GM20431 (cell line): Measurements from ENCODE around the gene APBB2.
"Not testable (repeated sequence)": the region's sequence is repeated elsewhere in the genome, so short reads cannot be mapped to it uniquely, and the experiment has no call there.

ENCODE experiments used
- in situ Hi-C: fragments of 300-500 bp; cut with MseI, MboI; formaldehyde crosslinking; loops from one replicate; pipeline ENCODE4 v1.15.0; 2020; ENCODE audit warnings: low sequenced_read_pairs; ENCODE audit not compliant: unreplicated experiment

APBB2 gene

GRCh38 chr4:41164405-41164804 is 49.9 kb downstream of the APBB2 start:
- in situ Hi-C loops = no loop called here

DNA sequence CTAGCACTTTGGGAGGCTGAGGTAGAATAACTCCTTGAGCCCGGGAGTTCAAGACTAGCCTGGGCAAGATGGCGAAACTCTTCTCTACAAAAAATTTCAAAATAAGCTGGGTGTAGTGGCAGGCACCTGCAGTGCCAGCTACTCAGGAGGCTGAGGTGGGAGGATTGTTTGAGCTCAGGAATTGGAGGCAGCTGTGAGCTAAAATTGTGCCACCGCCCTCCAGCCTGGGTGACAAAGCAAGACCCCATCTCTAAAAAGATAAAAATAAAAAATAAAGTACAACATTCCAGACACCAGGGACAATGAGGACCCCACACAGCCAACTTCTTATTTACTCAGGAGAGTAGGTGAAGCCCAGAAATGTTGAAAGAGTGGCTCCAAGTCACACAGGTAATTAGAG is 53.0 kb downstream of the APBB2 start:
- in situ Hi-C loops = no loop called here

DNA sequence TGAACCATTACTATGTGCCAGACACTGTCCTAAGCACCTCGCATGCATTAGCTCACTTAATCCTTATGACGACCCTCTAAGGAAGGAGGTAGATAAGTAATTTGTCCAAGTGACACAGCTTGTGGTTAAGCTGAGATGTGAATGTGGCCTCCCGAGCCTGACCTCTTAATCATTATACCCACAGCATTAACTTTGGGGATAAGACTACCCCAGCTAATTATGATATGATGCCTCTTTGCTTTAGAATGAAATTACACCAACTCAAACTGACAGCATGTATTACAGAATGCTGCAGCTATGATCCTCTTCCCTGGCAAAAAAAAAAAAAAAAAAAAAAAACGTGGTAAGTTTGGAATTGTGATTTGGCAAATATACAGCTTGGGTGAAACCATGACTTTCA is 53.5 kb downstream of the APBB2 start:
- in situ Hi-C loops = no loop called here

GRCh38 chr4:41160012-41160789 is 54.1 kb downstream of the APBB2 start:
- in situ Hi-C loops = no loop called here

- in situ Hi-C loops = no loop called here
Observed at GRCh38 chr4:41158756-41159155, 55.6 kb downstream of the APBB2 start.

- in situ Hi-C loops = no loop called here
Observed at GRCh38 chr4:41158274-41158673, 56.1 kb downstream of the APBB2 start.

DNA sequence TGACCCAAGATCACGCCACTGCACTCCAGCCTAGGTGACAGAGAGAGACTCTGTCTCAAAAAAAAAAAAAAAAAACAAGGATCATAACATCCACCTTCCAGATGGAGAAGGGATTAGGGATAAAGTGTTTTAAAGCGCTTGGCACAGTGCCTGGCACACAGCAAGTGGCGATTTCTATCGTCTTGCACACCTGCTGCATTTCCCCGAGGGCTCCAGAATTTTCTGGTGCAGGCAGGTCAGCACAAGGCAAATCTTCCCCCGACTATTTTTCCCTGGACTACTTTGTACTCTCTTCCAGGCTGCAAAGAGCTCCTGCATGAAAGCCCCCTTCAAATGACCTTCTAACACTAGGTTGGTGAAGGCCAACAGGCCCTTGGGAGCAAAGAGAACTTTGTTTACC is 57.3 kb downstream of the APBB2 start:
- in situ Hi-C loops = no loop called here

- in situ Hi-C loops = no loop called here
Observed at GRCh38 chr4:41156574-41156973, 57.8 kb downstream of the APBB2 start.

DNA sequence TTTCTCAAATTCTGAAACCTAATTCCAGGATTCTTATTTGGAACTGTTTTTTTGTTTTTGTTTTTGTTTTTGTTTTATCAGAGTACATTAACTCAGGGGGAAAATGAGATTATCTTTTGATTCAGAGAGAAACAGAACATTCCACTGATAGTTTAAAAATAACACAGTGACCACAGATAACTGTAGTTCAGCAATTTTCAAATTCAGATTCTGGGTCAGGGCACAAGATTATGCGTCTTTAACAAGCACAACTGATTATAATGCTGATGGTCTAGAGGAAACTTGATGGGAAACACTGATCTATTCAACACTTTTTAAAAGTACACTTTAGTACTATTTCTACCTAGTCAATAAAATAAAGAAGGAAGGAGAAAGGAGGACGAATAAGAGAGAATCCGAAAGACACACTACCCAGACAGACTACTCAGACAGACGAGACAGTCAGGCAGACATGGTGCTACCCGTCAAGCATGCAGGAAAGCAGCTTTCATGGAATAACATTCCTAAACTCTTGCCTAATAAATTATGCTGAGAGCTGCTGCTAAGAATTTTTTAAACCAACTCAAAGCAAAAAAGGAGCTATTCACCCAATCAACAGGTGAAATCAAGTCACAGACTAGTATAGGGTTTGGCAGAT is 59.0 kb downstream of the APBB2 start:
- in situ Hi-C loops = no loop called here

- in situ Hi-C loops = no loop called here
Observed at GRCh38 chr4:41154814-41155177, 59.5 kb downstream of the APBB2 start.

- in situ Hi-C loops = no loop called here
Observed at GRCh38 chr4:41154010-41154813, 60.1 kb downstream of the APBB2 start.

GRCh38 chr4:41150401-41150800 is 63.9 kb downstream of the APBB2 start:
- in situ Hi-C loops = no loop called here

GRCh38 chr4:41149568-41149967 is 64.8 kb downstream of the APBB2 start:
- in situ Hi-C loops = not testable (repeated sequence)

- in situ Hi-C loops = no loop called here
Observed at GRCh38 chr4:41148931-41149330, 65.4 kb downstream of the APBB2 start.

DNA sequence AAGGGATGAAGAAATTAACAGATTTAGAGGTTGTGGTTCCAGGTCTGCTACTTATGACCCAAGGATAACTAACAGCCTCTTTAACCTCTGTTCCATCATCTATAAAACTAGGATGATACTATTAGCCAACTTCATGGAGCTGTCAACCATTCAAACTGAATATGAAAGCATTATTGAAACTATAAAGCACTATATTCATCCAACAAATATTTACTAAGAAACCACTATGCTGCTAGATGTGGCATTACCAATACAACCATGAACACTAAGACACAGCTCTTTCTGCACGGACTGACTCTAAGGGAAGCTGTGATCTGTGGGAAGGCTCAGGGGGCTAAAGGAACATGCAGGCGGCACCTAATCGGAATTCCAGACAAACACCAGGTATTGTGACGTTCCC is 66.0 kb downstream of the APBB2 start:
- in situ Hi-C loops = no loop called here

DNA sequence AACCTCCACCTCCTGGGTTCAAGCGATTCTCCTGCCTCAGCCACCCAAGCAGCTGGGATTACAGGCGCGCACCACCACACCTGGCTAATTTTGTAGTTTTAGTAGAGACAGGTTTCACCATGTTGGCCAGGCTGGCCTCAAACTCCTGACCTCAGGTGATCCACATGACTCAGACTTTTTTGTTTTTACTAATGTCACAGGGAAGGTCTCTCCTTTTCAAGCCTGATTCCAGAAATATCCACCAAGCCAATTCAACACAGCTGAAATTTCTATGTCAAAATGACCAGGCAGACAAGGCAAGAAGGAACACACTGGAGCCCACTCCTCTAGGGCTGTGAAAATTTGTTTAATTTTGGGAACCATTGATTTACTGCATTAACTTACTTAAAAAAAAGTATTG is 66.8 kb downstream of the APBB2 start:
- in situ Hi-C loops = not testable (repeated sequence)

DNA sequence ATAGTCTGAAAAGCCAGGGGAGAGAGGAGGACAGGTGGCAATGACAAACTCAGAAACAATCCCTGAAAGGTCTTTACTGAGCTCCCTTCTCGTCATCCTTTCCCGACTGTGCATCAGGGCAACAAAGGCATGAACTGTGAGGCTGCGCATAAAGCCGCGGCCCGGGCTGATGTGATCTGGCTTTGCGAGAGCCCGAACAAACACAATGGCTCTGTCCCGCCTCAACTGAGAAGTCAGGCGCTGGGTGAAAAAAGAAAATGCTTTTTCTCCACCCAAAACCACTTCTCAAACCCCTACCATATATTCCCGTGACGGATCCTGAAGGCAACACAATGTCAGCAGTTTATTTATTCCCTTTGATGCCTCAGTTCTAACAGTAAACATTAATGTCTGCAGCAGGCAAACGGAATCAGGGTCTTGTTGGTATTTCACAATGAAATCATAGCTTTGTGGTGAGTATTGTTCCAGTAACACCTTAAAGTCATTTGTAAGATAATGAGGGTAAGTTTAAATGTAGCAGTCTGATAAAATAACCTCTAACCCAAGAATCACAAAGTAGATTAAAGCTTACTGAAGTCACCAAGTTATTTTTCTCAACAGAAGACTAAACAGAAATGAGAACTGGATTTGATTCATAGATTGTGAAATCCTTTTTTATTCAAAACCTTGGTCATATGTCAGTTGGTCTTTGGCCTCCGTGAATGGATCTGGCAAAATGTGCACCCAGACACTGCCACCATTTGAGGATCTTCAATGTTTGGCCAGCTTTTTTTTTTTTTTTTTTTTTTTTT is 67.4 kb downstream of the APBB2 start:
- in situ Hi-C loops = no loop called here

DNA sequence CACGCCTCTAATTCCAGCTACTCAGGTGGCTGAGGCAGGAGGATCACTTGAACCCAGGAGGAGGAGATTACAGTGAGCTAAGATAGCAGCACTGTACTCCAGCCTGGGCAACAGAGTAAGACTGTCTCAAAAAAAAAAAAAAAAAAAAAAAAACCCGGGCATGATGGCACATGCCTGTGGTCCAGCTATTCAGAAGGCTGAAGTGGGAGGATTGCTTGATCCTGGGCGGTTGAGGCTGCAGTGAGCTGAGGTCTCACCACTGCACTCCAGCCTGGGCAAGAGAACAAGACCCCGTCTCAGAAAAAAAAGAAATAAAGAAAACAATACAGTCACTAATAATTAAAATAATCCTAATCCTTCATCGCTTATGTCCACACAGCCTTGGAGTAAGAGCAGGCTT is 68.1 kb downstream of the APBB2 start:
- in situ Hi-C loops = no loop called here

GRCh38 chr4:41145571-41146078 is 68.7 kb downstream of the APBB2 start:
- in situ Hi-C loops = no loop called here

DNA sequence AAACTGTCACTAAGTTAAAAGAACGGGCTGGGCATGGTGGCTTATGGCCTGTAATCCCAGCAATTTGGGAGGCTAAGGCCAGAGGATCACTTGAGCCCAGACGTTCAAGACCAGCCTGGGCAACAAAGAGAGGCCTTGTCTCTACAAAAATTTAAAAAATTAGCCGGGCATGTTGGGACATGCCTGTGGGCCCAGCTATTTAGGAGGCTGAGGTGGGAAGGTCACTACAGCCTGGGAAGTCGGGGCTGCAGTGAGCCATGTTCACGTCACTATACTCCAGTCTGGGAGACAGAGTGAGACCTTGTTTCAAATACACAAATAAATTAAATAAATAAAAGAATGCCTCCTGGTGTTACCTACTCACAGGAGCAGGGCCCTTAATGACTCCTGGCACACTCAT is 69.5 kb downstream of the APBB2 start:
- in situ Hi-C loops = no loop called here
